ENCODE measurements around the gene ADAM8.
"Not testable (repeated sequence)": the region's sequence is repeated elsewhere in the genome, so short reads cannot be mapped to it uniquely, and the experiment has no call there.

Gene ADAM8

GRCh38 chr10:133229265-133230043 lies 47.2 kb downstream of the ADAM8 start:
- no peak for DNase-seq

GRCh38 chr10:133227256-133227655 lies 49.4 kb downstream of the ADAM8 start:
- no peak for DNase-seq

- DNase-seq = no peak
Observed at GRCh38 chr10:133226251-133226808, 50.3 kb downstream of the ADAM8 start.

- DNase-seq = no peak
Observed at GRCh38 chr10:133225707-133226191, 50.9 kb downstream of the ADAM8 start.

- DNase-seq = no peak
Observed at GRCh38 chr10:133224756-133225372, 51.8 kb downstream of the ADAM8 start.

- DNase-seq = no peak
Observed at GRCh38 chr10:133224076-133224475, 52.6 kb downstream of the ADAM8 start.

GRCh38 chr10:133221756-133222155 lies 54.9 kb downstream of the ADAM8 start:
- not testable (repeated sequence) for DNase-seq

- DNase-seq = no peak
Observed at GRCh38 chr10:133221331-133221730, 55.3 kb downstream of the ADAM8 start.

- DNase-seq = no peak
Observed at GRCh38 chr10:133219782-133220181, 56.9 kb downstream of the ADAM8 start.

GRCh38 chr10:133218891-133219290 lies 57.8 kb downstream of the ADAM8 start:
- no peak for DNase-seq

- DNase-seq = no peak
Observed at GRCh38 chr10:133217800-133218589, 58.7 kb downstream of the ADAM8 start.

- no peak for DNase-seq
Observed at GRCh38 chr10:133216776-133217175, 59.9 kb downstream of the ADAM8 start.

- DNase-seq = no peak
Observed at GRCh38 chr10:133215586-133215985, 61.1 kb downstream of the ADAM8 start.

GRCh38 chr10:133214468-133215410 lies 61.9 kb downstream of the ADAM8 start:
- DNase-seq = no peak

- no peak for DNase-seq
Observed at GRCh38 chr10:133213641-133214467, 62.8 kb downstream of the ADAM8 start.

GRCh38 chr10:133212853-133213494 lies 63.7 kb downstream of the ADAM8 start:
- DNase-seq = no peak
